Fibroblast of the aortic adventitia (primary cell): Measurements from ENCODE around the gene TMC6. TPM values are rescaled to one million over a fixed set of nuclear protein-coding genes. Genes with fewer than 3 reads are reported as not detected.
"Not testable (repeated sequence)": the region's sequence is repeated elsewhere in the genome, so short reads cannot be mapped to it uniquely, and the experiment has no call there.

Experiments
- DNase-seq: peaks from one replicate; pipeline ENCODE4 v3.0.0-alpha.2; 2010; ENCODE audit warnings: low read depth
- H3K4me3 ChIP-seq: 2 replicates; pipeline ENCODE4 v1.5.1; 2011; ENCODE audit warnings: low read depth, mild to moderate bottlenecking, control low read depth, low read length, moderate library complexity
- CTCF ChIP-seq: IDR thresholded peaks from 2 replicates; pipeline ENCODE4 v1.5.1; 2011; ENCODE audit warnings: mild to moderate bottlenecking, low read length, control low read depth, inconsistent platforms; ENCODE audit not compliant: insufficient read depth
- total RNA-seq: library from RNA; depleted of rRNA; stranded (reverse); fragments of >200 nt; gene quantifications from 2 replicates; pipeline ENCODE4 v1.2.3, GENCODE V29; 2012; ENCODE audit warnings: low replicate concordance

TMC6 gene
- total RNA-seq, 1 donor, result not detected

DNA sequence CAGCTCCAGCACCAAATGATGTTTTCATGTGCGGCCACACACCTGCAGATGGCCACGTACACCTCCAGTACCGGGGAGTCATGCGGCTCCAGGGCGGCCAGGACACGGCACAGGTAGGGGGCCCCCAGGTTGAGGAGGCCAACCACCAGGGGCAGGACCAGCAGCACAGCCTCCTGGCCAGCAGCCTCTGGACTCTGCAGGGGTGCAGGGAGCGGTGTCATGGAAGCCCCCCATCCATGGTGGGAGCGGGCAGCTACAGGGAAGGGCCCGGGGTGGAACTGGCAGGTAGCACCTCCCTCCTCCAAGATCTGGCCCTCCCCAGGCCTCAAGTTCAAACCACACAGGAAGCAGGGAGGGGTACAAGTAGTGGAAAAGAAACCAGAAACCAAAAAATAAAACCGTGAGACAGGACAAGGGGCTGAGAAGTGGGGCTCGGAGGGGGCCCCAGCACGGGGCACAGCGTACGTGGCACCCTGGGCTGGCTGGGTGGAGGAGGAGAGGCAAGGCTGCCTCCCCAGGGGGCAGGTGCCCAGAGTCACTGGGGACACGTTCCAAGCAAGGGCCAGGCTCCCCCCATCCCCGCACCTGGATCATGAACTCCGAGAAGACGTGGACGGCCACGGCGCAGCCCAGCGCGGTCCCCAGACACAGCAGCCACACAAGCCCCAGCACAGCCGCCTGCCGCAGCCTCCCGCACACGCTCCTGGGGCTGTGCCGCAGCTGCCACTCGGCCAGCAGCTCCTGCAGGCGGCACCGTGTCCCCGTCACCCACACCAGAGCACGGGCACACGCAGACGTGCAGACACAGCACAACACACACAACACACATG, 7.4 kb downstream of the TMC6 start:
- no peak for DNase-seq
- no peak overlapping the region for H3K4me3 ChIP-seq
- no peak for TF ChIP-seq CTCF

- no peak for TF ChIP-seq CTCF
- H3K4me3 ChIP-seq, result no peak overlapping the region
- no peak for DNase-seq
Measured at GRCh38 chr17:78120537-78120936, 8.0 kb downstream of the TMC6 start.

GRCh38 chr17:78118801-78119241, 9.7 kb downstream of the TMC6 start:
- H3K4me3 ChIP-seq, result no peak overlapping the region
- no peak for TF ChIP-seq CTCF
- DNase-seq, result no peak

GRCh38 chr17:78117027-78117981, 11.3 kb downstream of the TMC6 start:
- DNase-seq, result no peak
- peak; percentile 14 for TF ChIP-seq CTCF
- no peak overlapping the region for H3K4me3 ChIP-seq

DNA sequence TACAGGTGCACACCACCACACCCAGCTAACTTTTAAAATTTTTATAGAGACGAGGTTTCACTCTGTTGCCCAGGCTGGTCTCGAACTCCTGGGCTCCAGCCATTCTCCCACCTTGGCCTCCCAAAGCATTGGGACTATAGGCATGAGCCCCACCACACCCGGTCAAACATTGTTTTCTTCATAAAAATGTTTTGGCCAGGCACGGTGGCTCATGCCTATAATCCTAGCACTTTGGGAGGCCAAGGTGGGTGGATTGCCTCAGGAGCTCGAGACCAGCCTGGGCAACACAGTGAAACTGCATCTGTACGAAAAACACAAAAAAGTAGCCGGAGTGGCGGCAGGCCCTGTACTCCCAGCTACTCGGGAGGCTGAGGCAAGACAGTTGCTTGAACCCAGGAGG, 12.1 kb downstream of the TMC6 start:
- DNase-seq, result no peak
- no peak overlapping the region for H3K4me3 ChIP-seq
- no peak for TF ChIP-seq CTCF

GRCh38 chr17:78115803-78116202, 12.8 kb downstream of the TMC6 start:
- not testable (repeated sequence) for H3K4me3 ChIP-seq, DNase-seq
